Iris pigment epithelial cell (primary cell): Measurements from ENCODE around the gene SPTBN2.
A peak's percentile ranks its signal among the peaks of the same experiment; 100 is the strongest.
"Not testable (repeated sequence)": the region's sequence is repeated elsewhere in the genome, so short reads cannot be mapped to it uniquely, and the experiment has no call there.

Experiments
- DNase-seq: peaks from one replicate; pipeline ENCODE4 v3.0.0-alpha.2; 2011; ENCODE audit warnings: low read depth

SPTBN2 gene

DNA sequence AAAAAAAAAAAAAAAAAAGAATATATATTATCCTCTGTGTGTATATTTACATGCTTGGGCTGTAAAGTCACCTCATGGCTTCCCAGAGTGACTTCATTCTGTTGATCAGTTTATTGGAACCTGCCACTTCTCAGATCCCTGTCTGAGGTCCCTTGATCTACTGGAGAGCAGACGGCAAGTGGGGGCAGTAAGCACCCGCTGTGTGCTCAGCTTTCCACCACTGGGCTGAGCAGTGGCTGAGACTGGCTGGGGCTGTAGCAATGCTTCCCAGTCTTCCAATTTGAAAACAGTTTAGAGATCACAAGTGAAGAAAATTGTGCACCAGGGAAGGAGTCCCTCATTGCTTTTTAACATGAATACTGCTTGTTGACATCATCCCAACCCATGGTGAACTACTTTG is 44.4 kb downstream of the SPTBN2 start:
- no peak for DNase-seq

- no peak for DNase-seq
These were observed 45.1 kb downstream of the SPTBN2 start for GRCh38 chr11:66683877-66684276.

- DNase-seq = no peak
These were observed 47.9 kb downstream of the SPTBN2 start for GRCh38 chr11:66680966-66681645.

- DNase-seq = peak; percentile 96
These were observed 51.2 kb downstream of the SPTBN2 start, which contains the start of gene RBM4B for GRCh38 chr11:66677599-66678375. RBM4B (minus strand) TSS chr11:66677887; CDS start chr11:66677079, 808 bp downstream.

- DNase-seq = peak; percentile 23
These were observed 52.0 kb downstream of the SPTBN2 start for GRCh38 chr11:66676931-66677598.

DNA sequence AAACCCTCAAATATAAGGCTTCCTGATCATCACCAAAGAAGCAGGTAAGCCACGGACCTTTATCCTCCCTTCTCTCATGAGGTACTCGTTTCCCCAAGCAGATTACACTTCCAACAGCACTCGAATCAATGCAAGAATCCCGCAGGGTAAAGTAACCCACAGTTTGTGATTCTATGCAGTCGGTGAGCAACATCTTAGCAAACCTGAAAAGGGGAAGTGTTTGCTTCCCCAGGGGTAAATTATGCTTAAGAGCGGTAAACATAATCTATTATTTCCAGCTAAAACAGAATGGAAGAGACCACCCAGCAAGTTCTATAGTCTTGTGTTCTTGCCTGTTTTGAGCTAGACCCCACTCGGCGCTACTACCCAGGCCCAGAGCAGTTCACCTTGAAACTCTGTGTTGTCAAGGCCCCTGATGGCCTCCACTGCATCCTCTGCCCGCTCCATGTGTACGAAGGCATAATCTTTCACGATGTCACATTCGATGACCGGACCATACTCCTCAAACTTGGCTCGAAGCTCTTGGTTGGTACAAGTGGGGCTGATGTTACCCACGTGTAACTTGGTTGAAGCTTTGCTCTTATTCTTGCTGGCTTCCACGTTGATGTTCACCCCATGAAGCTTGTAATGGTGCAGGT is 52.6 kb downstream of the SPTBN2 start:
- no peak for DNase-seq

DNA sequence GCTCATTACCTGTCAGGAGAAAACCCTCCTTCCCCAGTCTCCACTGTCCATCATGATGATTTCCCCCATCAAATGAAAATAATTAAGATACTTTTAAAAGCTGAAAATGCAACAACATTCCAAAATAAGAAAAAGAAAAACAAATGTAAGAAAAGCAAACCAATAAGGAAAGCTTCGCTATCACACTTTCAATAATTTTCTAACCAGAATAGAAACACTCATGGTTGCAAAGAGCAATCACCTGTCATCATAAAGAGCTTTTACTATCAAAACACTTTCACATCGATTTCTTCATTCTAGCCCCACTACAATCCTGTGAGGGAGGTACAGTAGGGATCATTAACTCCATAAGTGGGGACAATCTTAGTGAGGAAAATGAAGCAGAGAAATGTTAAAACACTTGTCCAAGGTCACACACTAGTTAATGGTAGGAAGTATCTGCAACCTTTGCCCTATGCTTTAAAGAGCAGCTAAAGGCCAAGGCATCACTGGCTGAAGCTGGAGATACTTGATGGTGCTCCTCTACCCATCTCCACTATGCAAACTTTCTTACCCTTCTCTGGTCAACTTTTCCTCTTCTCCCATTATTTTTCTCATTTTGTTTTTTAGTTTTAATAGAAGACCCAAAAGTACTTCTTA is 53.9 kb downstream of the SPTBN2 start:
- DNase-seq = no peak

DNA sequence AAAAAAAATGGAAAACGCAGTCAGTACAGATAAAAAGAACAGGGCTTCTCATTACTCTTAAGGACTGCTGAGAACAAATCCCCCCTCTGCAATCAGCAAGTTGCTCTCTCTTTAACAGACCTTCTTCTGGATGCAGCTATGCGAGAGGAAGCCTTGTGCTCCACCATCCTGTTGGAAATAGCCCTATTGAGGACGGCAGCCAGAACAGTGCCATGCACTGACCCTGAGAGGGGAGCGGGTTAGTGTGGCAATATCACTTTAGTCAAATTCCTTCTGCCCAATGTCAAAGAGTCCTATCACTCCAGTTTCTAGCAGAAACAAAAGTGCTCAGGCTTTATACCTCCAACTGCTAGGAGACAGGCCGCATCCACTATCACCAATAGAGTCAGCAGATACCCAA is 58.2 kb downstream of the SPTBN2 start:
- DNase-seq = no peak

DNA sequence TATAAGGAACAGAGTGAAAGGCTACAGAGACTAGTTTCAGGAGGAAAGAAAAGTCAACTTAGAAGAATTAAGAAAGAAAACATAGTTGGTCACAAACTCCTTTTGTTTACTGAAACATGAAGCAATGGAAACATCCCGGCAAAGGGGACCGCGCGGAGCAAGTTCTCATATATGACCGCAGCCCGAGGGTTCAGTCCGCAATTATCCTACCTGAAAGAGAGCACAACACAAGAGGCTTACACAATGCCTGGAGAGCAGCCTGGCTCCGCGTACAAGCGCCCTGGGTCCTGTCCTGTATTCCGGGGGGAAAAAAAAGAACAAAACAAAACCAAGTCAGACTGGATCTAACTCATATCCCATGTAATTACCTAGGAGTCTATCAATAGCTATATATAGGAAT is 63.6 kb downstream of the SPTBN2 start:
- DNase-seq = no peak

DNA sequence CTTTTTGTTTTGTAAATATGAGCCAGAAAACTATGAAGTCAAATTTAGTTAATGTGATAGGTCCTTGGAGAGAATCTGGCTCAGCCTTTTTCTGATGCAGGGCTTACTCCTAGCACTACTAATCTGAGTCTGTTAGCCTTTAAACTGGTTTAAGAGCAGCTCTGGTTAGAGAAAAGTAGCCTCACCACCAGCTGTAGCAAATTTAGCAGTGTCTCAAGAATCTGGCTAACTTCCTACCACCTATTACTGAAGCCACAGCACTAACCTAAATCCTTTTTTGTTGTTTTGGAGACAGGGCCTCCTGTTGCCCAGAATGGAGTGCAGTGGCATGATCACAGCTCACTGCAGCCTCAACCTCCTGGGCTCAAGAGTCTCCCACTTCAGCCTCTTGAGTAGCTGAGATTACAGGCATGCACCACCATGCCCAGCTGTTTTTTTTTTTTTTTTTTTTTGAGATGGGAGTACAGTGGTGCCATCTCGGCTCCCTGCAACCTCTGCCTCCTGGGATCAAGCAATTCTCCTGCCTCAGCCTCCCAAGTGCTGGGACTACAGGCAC is 65.2 kb downstream of the SPTBN2 start:
- DNase-seq = no peak

DNA sequence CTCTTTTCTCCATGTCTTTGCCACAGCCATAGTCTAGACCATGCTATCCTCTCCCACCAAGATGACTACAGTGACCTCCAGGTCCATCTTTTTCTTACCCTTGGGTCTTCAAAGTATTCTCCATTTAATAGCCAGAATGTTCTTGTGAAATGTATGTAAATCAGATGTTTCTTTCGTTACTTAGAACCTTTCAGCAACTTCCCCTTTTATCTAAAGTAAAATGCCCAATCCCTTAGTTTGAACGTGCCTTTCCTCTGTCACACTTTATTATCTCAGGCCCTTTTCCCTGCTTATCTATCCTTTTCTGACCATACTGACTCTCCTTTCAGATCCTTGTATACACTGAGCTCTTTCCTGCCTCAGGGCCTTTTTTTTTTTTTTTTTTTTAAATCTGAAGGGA is 69.3 kb downstream of the SPTBN2 start:
- no peak for DNase-seq

DNA sequence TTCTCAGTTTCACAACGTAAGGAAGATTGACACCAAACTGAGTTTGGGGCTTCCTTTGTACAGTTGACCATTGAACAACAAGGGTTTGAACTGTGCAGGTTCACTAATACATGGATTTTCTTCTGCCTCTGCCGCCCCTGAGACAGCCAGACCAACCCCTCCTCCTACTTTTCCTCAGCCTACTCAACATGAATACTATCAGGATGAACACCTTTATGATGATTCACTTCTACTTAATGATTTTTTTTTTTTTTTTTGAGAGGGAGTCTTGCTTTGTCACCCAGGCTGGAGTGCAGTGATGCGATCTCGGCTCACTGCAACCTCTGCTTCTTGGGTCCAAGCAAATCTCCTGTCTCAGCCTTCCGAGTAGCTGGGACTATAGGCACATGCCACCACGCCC is 75.9 kb downstream of the SPTBN2 start:
- DNase-seq = no peak

GRCh38 chr11:66652651-66653050 is 76.4 kb downstream of the SPTBN2 start:
- no peak for DNase-seq

GRCh38 chr11:66651016-66651415 is 78.0 kb downstream of the SPTBN2 start:
- DNase-seq = peak; percentile 13

- DNase-seq = no peak
These were observed 79.1 kb downstream of the SPTBN2 start for GRCh38 chr11:66649903-66650302.

DNA sequence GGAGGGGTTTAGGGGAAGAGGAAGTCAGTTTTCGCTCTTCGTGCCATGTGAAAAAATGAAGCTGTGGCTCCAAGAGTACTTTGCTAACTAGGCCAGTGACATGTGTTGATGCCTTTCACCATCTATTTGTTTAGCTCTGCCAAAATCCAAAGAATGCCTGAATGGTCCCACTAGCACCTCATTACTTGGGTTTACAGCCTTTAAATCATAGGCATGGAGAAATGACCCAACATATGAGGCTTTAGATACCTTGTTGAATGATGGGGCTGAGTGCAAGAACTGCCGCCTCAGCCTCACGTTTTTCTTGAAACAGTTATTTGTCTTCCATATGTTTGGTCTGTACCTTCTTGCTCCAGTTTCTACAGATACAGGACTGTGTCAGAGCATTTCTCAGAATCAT is 82.2 kb downstream of the SPTBN2 start:
- DNase-seq = no peak

- DNase-seq = no peak
These were observed 85.1 kb downstream of the SPTBN2 start for GRCh38 chr11:66643745-66644437.

DNA sequence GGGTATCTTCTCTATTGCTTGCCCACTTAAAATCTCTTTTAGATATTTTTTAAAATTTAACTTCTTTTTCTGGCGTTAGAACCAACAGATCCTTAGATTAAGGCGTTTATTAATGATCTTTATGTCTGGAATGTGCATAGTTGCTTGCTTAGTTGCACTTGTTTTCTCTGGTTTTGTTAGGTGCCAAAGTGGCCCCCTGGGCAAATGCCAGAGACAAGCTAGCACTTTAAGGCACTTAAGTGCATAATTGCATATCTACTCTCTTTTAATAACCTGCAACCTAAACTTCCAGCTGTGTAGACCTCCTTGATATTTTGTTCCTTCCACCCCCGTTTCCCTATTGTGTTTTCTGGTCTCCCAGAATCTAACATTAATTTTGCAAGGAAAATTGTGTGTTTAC is 87.2 kb downstream of the SPTBN2 start:
- no peak for DNase-seq

DNA sequence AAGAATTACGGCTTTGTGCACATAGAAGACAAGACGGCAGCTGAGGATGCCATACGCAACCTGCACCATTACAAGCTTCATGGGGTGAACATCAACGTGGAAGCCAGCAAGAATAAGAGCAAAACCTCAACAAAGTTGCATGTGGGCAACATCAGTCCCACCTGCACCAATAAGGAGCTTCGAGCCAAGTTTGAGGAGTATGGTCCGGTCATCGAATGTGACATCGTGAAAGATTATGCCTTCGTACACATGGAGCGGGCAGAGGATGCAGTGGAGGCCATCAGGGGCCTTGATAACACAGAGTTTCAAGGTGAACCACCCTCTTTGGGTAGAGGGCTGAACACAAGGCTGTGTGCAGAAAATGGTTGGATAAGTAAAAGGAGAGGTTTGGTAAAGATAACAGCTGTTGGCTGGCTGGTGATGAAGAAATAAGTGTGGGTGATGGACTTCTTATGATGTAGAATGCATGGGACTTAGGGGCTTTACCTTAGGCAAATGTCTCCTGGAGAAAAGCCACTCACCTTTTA is 89.1 kb downstream of the SPTBN2 start:
- not testable (repeated sequence) for DNase-seq

DNA sequence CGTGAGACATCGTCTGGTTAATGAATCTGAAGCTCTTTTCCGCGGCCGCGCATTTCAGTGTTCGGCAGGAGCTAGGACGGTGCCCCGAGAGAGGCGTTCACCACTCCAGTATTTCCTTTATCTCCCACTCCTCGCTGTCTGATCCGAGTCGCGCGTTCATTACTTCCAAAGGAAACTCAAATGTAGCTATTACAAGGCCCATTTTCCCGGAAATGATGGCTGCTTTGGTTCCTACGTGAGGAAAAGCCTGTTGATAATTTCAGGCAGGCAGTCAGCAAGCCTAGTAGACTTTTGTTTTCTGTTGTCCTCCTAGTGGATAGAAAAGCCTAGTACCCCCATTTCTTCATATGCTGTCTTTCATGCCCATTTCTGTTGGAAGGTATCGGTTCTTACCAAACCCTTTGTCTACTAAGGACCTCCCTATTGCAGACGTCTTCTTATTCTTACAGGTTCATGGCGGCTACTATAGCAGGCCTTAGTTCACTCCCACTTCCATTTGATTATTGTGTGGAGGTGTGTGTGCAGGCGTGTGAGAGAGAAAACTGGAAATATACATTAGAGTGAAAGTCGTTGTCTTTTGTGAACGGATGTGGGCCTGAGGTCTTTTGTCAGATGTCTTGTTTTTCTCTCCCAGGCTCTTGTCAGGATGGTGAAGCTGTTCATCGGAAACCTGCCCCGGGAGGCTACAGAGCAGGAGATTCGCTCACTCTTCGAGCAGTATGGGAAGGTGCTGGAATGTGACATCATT is 89.8 kb downstream of the SPTBN2 start:
- peak; percentile 57 for DNase-seq
